Activated CD4-positive, alpha-beta T cell treated with anti-CD3 and anti-CD28 coated beads for 48 hours (primary cell): Measurements from ENCODE around the gene F7.
"Not testable (repeated sequence)": the region's sequence is repeated elsewhere in the genome, so short reads cannot be mapped to it uniquely, and the experiment has no call there.

Source experiments
- DNase-seq: peaks from one replicate; pipeline ENCODE4 v3.0.0-alpha.2; 2020

The F7 gene

GRCh38 chr13:113087923-113088690, 17.5 kb upstream of the F7 start:
- DNase-seq: no peak

GRCh38 chr13:113088691-113089020, 16.9 kb upstream of the F7 start:
- no peak for DNase-seq

GRCh38 chr13:113089693-113090414, 15.7 kb upstream of the F7 start:
- DNase-seq: no peak

- DNase-seq: no peak
Measured at GRCh38 chr13:113090415-113090770, 15.2 kb upstream of the F7 start.

GRCh38 chr13:113090806-113091205, 14.8 kb upstream of the F7 start:
- DNase-seq: no peak

- DNase-seq: no peak
Measured at GRCh38 chr13:113091211-113091771, 14.3 kb upstream of the F7 start.

GRCh38 chr13:113091891-113092775, 13.5 kb upstream of the F7 start:
- DNase-seq: no peak

GRCh38 chr13:113092776-113093579, 12.6 kb upstream of the F7 start:
- no peak for DNase-seq

GRCh38 chr13:113093580-113094409, 11.8 kb upstream of the F7 start:
- DNase-seq: no peak

GRCh38 chr13:113094410-113094800, 11.2 kb upstream of the F7 start:
- no peak for DNase-seq

GRCh38 chr13:113095146-113096051, 10.2 kb upstream of the F7 start:
- DNase-seq: no peak

- DNase-seq: no peak
Measured at GRCh38 chr13:113096052-113096744, 9.4 kb upstream of the F7 start.

- DNase-seq: no peak
Measured at GRCh38 chr13:113096745-113097305, 8.8 kb upstream of the F7 start.

GRCh38 chr13:113097651-113098050, 7.9 kb upstream of the F7 start:
- no peak for DNase-seq

GRCh38 chr13:113098162-113098732, 7.3 kb upstream of the F7 start:
- no peak for DNase-seq

- DNase-seq: no peak
Measured at GRCh38 chr13:113099142-113099541, 6.4 kb upstream of the F7 start.

- DNase-seq: not testable (repeated sequence)
Measured at GRCh38 chr13:113102302-113102701, 3.3 kb upstream of the F7 start.

- DNase-seq: no peak
Measured at GRCh38 chr13:113102727-113103126, 2.9 kb upstream of the F7 start.

GRCh38 chr13:113103646-113104045, 1.9 kb upstream of the F7 start:
- DNase-seq: no peak
